Measurements from ENCODE around the gene C17orf78. TPM values are rescaled to one million over a fixed set of nuclear protein-coding genes. Genes with fewer than 3 reads are reported as not detected.

Gene C17orf78
- total and polyA plus RNA-seq, 2 of the 13 experiments (the other 11 are each of a cell fraction or from before 2014, with no cell fraction given) = not detected

DNA sequence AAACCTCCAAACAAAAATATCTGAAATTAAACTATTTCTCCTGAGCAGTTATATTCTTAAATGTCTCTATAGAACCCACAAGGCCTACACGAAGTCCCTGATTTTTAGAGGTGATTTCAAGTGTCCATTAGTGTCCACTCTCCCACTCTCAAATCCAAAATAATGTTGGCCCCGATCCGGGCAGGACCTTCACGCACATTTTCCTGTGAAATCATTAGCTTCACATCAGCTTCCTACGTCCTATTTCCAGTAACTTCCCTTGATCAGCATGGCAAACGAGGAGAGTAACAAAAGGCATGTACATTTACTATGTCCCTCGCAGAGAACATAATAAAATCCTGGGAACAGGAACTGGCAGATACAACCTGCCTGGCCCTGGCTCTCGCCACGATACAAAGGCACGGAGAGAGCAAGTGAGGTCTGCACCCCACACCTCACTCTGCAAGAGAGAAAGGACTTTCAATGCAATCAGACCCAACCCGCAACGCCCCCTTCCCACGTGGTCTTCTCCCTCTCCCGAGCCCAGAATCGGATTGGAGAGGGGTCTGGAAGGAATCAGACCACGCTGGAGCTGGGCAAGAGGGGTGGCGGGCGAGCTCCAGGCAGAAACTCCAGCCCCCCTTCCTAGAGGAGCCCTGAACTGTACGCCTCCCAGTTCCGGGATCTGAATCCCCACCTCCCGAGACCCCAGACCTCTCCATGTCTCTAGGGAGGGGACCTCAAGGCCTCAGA is 17.5 kb upstream of the C17orf78 start (continued):
- TF ChIP-seq, protein P1, sequence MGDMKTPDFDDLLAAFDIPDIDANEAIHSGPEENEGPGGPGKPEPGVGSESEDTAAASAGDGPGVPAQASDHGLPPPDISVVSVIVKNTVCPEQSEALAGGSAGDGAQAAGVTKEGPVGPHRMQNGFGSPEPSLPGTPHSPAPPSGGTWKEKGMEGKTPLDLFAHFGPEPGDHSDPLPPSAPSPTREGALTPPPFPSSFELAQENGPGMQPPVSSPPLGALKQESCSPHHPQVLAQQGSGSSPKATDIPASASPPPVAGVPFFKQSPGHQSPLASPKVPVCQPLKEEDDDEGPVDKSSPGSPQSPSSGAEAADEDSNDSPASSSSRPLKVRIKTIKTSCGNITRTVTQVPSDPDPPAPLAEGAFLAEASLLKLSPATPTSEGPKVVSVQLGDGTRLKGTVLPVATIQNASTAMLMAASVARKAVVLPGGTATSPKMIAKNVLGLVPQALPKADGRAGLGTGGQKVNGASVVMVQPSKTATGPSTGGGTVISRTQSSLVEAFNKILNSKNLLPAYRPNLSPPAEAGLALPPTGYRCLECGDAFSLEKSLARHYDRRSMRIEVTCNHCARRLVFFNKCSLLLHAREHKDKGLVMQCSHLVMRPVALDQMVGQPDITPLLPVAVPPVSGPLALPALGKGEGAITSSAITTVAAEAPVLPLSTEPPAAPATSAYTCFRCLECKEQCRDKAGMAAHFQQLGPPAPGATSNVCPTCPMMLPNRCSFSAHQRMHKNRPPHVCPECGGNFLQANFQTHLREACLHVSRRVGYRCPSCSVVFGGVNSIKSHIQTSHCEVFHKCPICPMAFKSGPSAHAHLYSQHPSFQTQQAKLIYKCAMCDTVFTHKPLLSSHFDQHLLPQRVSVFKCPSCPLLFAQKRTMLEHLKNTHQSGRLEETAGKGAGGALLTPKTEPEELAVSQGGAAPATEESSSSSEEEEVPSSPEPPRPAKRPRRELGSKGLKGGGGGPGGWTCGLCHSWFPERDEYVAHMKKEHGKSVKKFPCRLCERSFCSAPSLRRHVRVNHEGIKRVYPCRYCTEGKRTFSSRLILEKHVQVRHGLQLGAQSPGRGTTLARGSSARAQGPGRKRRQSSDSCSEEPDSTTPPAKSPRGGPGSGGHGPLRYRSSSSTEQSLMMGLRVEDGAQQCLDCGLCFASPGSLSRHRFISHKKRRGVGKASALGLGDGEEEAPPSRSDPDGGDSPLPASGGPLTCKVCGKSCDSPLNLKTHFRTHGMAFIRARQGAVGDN (CRISPR knock-in tag; IDR thresholded peaks at IDR 0.05) = no peak; the same call in 1 of the 2 replicates
- TF ChIP-seq NFIB (CRISPR knock-in tag; IDR thresholded peaks at IDR 0.05; ENCODE audit: borderline replicate concordance) = no peak
- TF ChIP-seq ZFP82 (CRISPR knock-in tag; IDR thresholded peaks at IDR 0.05; ENCODE audit: borderline replicate concordance) = no peak
- no peak for TF ChIP-seq ZSCAN21 (CRISPR knock-in tag; IDR thresholded peaks at IDR 0.05; ENCODE audit: borderline replicate concordance)
- TF ChIP-seq, protein P2, sequence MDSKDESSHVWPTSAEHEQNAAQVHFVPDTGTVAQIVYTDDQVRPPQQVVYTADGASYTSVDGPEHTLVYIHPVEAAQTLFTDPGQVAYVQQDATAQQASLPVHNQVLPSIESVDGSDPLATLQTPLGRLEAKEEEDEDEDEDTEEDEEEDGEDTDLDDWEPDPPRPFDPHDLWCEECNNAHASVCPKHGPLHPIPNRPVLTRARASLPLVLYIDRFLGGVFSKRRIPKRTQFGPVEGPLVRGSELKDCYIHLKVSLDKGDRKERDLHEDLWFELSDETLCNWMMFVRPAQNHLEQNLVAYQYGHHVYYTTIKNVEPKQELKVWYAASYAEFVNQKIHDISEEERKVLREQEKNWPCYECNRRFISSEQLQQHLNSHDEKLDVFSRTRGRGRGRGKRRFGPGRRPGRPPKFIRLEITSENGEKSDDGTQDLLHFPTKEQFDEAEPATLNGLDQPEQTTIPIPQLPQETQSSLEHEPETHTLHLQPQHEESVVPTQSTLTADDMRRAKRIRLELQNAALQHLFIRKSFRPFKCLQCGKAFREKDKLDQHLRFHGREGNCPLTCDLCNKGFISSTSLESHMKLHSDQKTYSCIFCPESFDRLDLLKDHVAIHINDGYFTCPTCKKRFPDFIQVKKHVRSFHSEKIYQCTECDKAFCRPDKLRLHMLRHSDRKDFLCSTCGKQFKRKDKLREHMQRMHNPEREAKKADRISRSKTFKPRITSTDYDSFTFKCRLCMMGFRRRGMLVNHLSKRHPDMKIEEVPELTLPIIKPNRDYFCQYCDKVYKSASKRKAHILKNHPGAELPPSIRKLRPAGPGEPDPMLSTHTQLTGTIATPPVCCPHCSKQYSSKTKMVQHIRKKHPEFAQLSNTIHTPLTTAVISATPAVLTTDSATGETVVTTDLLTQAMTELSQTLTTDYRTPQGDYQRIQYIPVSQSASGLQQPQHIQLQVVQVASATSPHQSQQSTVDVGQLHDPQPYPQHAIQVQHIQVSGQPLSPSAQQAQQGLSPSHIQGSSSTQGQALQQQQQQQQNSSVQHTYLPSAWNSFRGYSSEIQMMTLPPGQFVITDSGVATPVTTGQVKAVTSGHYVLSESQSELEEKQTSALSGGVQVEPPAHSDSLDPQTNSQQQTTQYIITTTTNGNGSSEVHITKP (CRISPR knock-in tag; IDR thresholded peaks at IDR 0.05; ENCODE audit: low read depth) = no peak
- no peak for TF ChIP-seq ZNF33B (CRISPR knock-in tag; IDR thresholded peaks at IDR 0.05)
- no peak for TF ChIP-seq TAF15 (IDR thresholded peaks at IDR 0.05; ENCODE audit: low read depth, low read length, poor library complexity, severe bottlenecking)
- no peak for TF ChIP-seq ZMAT3 (CRISPR knock-in tag; conservative IDR thresholded peaks at IDR 0.05)
- 0 out of 2 replicates have a peak, but pooled peaks have one; percentile 82 for TF ChIP-seq ZFP90 (CRISPR knock-in tag; IDR thresholded peaks at IDR 0.05; ENCODE audit: borderline replicate concordance)
- TF ChIP-seq SMAD9 (CRISPR knock-in tag; IDR thresholded peaks at IDR 0.05) = no peak
- TF ChIP-seq, protein P3, sequence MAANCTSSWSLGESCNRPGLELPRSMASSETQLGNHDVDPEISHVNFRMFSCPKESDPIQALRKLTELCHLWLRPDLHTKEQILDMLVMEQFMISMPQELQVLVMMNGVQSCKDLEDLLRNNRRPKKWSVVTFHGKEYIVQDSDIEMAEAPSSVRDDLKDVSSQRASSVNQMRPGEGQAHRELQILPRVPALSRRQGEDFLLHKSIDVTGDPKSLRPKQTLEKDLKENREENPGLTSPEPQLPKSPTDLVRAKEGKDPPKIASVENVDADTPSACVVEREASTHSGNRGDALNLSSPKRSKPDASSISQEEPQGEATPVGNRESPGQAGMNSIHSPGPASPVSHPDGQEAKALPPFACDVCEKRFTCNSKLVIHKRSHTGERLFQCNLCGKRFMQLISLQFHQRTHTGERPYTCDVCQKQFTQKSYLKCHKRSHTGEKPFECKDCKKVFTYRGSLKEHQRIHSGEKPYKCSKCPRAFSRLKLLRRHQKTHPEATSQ (CRISPR knock-in tag; IDR thresholded peaks at IDR 0.05; ENCODE audit: borderline replicate concordance) = 0 out of 2 replicates have a peak, but pooled peaks have one; percentile 70
- TF ChIP-seq MAFG (CRISPR knock-in tag; IDR thresholded peaks at IDR 0.05) = no peak
- TF ChIP-seq, protein P4, sequence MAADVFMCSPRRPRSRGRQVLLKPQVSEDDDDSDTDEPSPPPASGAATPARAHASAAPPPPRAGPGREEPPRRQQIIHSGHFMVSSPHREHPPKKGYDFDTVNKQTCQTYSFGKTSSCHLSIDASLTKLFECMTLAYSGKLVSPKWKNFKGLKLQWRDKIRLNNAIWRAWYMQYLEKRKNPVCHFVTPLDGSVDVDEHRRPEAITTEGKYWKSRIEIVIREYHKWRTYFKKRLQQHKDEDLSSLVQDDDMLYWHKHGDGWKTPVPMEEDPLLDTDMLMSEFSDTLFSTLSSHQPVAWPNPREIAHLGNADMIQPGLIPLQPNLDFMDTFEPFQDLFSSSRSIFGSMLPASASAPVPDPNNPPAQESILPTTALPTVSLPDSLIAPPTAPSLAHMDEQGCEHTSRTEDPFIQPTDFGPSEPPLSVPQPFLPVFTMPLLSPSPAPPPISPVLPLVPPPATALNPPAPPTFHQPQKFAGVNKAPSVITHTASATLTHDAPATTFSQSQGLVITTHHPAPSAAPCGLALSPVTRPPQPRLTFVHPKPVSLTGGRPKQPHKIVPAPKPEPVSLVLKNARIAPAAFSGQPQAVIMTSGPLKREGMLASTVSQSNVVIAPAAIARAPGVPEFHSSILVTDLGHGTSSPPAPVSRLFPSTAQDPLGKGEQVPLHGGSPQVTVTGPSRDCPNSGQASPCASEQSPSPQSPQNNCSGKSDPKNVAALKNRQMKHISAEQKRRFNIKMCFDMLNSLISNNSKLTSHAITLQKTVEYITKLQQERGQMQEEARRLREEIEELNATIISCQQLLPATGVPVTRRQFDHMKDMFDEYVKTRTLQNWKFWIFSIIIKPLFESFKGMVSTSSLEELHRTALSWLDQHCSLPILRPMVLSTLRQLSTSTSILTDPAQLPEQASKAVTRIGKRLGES (CRISPR knock-in tag; IDR thresholded peaks at IDR 0.05; ENCODE audit: borderline replicate concordance) = no peak
- TF ChIP-seq RBFOX2 (IDR thresholded peaks at IDR 0.05; ENCODE audit: low read depth, low read length) = no peak
- 0 out of 2 replicates have a peak, but pooled peaks have one; percentile 42 for TF ChIP-seq GFI1 (CRISPR knock-in tag; IDR thresholded peaks at IDR 0.05; ENCODE audit: borderline replicate concordance)
